ENCODE measurements around the gene C5.
"Not testable (repeated sequence)": the region's sequence is repeated elsewhere in the genome, so short reads cannot be mapped to it uniquely, and the experiment has no call there.

The C5 gene

GRCh38 chr9:120979797-120980196 lies 70.3 kb downstream of the C5 start:
- no peak for DNase-seq (ENCODE audit: low read depth)

GRCh38 chr9:120978987-120979386 lies 71.1 kb downstream of the C5 start:
- no peak for DNase-seq (ENCODE audit: low read depth)

- no peak for DNase-seq (ENCODE audit: low read depth)
Observed at GRCh38 chr9:120977321-120977720, 72.8 kb downstream of the C5 start.

GRCh38 chr9:120974921-120975320 lies 75.2 kb downstream of the C5 start:
- no peak for DNase-seq (ENCODE audit: low read depth)

- no peak for DNase-seq (ENCODE audit: low read depth)
Observed at GRCh38 chr9:120974181-120974580, 75.9 kb downstream of the C5 start.

GRCh38 chr9:120971938-120972337 lies 78.1 kb downstream of the C5 start:
- no peak for DNase-seq (ENCODE audit: low read depth)

- not testable (repeated sequence) for DNase-seq (ENCODE audit: low read depth)
Observed at GRCh38 chr9:120971471-120971870, 78.6 kb downstream of the C5 start.

GRCh38 chr9:120970244-120970643 lies 79.8 kb downstream of the C5 start:
- DNase-seq (ENCODE audit: low read depth) = no peak

- no peak for DNase-seq (ENCODE audit: low read depth)
Observed at GRCh38 chr9:120966013-120966369, 84.1 kb downstream of the C5 start.

GRCh38 chr9:120965344-120966012 lies 84.6 kb downstream of the C5 start:
- no peak for DNase-seq (ENCODE audit: low read depth)

- DNase-seq (ENCODE audit: low read depth) = no peak
Observed at GRCh38 chr9:120961936-120962335, 88.1 kb downstream of the C5 start.

GRCh38 chr9:120960001-120960400 lies 90.1 kb downstream of the C5 start:
- DNase-seq (ENCODE audit: low read depth) = no peak

- DNase-seq (ENCODE audit: low read depth) = no peak
Observed at GRCh38 chr9:120956862-120957261, 93.2 kb downstream of the C5 start.

- no peak for DNase-seq (ENCODE audit: low read depth)
Observed at GRCh38 chr9:120951960-120952618, 98.0 kb downstream of the C5 start.

- DNase-seq (ENCODE audit: low read depth) = no peak
Observed at GRCh38 chr9:120950421-120951388, 99.4 kb downstream of the C5 start.

GRCh38 chr9:120949290-120949689 lies 100.8 kb downstream of the C5 start:
- DNase-seq (ENCODE audit: low read depth) = no peak

GRCh38 chr9:120948824-120949223 lies 101.3 kb downstream of the C5 start:
- no peak for DNase-seq (ENCODE audit: low read depth)

- DNase-seq (ENCODE audit: low read depth) = no peak
Observed at GRCh38 chr9:120947222-120947621, 102.9 kb downstream of the C5 start.

- no peak for DNase-seq (ENCODE audit: low read depth)
Observed at GRCh38 chr9:120946259-120946658, 103.8 kb downstream of the C5 start.

GRCh38 chr9:120944948-120945347 lies 105.1 kb downstream of the C5 start:
- no peak for DNase-seq (ENCODE audit: low read depth)

GRCh38 chr9:120944434-120944843 lies 105.6 kb downstream of the C5 start:
- DNase-seq (ENCODE audit: low read depth) = no peak

GRCh38 chr9:120942186-120943001 lies 107.7 kb downstream of the C5 start:
- DNase-seq (ENCODE audit: low read depth) = no peak

Data from GM04504 (cell line).